Measurements from ENCODE around the gene CLPTM1L.

The CLPTM1L gene

DNA sequence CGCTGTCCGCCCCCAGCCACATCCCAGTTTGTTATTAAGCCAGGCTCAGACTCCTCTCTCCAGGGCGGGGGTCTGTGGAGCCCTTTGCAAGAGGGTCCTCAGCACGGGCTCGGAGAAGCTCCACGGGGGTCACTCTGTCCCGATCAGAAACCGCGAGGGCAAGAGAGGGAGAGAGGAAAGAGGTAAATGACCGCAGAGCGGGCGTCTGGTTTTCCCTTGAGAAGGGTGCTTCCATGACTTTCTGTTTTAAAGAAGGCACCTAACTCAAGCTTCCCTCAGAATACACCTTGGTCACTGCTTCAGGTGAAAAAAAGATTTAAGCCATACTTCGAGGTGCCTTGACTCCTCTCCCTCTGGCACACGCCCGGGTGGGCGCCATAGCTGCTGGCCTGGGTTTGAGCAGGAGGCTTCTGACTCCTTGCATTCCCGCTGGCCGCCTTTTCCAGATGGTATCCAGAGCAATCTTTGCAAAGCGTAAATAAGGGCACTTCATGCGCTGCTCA lies 44.3 kb downstream of the CLPTM1L start:
- no peaks in the 10 kb centered on the region for H3K36me3 ChIP-seq (ENCODE audit: control insufficient read depth in 2 of 2, insufficient read depth in 1 of 2, low read length in 2 of 2)
- no peaks in the 10 kb centered on the region; the same call in 1 of the 2 replicates for H3K9me3 ChIP-seq (ENCODE audit: control insufficient read depth, insufficient read depth, low read depth, low read length)
- H3K4me3 ChIP-seq (ENCODE audit: low read depth, low read length) = no peak overlapping the region
- TF ChIP-seq MZF1 (tag by site-specific recombination; IDR thresholded peaks at IDR 0.05; ENCODE audit: borderline replicate concordance) = no peak
- TF ChIP-seq ZNF621 (tag by site-specific recombination; IDR thresholded peaks at IDR 0.05) = no peak
- no peak for TF ChIP-seq ZNF391 (tag by site-specific recombination; IDR thresholded peaks at IDR 0.05; ENCODE audit: borderline replicate concordance, low read depth)
- TF ChIP-seq, protein P1, sequence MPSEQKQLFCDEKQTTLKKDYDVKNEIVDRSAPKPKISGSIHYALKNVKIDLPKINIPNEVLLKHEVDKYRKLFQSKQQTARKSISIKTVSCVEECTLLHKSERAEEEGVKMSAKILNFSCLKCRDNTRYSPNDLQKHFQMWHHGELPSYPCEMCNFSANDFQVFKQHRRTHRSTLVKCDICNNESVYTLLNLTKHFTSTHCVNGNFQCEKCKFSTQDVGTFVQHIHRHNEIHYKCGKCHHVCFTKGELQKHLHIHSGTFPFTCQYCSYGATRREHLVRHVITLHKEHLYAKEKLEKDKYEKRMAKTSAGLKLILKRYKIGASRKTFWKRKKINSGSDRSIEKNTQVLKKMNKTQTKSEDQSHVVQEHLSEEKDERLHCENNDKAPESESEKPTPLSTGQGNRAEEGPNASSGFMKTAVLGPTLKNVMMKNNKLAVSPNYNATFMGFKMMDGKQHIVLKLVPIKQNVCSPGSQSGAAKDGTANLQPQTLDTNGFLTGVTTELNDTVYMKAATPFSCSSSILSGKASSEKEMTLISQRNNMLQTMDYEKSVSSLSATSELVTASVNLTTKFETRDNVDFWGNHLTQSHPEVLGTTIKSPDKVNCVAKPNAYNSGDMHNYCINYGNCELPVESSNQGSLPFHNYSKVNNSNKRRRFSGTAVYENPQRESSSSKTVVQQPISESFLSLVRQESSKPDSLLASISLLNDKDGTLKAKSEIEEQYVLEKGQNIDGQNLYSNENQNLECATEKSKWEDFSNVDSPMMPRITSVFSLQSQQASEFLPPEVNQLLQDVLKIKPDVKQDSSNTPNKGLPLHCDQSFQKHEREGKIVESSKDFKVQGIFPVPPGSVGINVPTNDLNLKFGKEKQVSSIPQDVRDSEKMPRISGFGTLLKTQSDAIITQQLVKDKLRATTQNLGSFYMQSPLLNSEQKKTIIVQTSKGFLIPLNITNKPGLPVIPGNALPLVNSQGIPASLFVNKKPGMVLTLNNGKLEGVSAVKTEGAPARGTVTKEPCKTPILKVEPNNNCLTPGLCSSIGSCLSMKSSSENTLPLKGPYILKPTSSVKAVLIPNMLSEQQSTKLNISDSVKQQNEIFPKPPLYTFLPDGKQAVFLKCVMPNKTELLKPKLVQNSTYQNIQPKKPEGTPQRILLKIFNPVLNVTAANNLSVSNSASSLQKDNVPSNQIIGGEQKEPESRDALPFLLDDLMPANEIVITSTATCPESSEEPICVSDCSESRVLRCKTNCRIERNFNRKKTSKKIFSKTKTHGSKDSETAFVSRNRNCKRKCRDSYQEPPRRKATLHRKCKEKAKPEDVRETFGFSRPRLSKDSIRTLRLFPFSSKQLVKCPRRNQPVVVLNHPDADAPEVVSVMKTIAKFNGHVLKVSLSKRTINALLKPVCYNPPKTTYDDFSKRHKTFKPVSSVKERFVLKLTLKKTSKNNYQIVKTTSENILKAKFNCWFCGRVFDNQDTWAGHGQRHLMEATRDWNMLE (tag by site-specific recombination; conservative IDR thresholded peaks at IDR 0.05; ENCODE audit: low read depth) = no peak
- no peak for TF ChIP-seq ZNF221 (tag by site-specific recombination; IDR thresholded peaks at IDR 0.05; ENCODE audit: borderline replicate concordance)
- no peak for TF ChIP-seq ZNF701 (tag by site-specific recombination; IDR thresholded peaks at IDR 0.05)
- CTCF ChIA-PET = no interaction called here
- POLR2A ChIA-PET = no interaction called here
- no peak overlapping the region for H3K27ac ChIP-seq (ENCODE audit: extremely low read depth, low read depth, low read length)
- H3K4me1 ChIP-seq (ENCODE audit: control insufficient read depth, insufficient read depth, low read length) = no peaks in the 10 kb centered on the region

DNA sequence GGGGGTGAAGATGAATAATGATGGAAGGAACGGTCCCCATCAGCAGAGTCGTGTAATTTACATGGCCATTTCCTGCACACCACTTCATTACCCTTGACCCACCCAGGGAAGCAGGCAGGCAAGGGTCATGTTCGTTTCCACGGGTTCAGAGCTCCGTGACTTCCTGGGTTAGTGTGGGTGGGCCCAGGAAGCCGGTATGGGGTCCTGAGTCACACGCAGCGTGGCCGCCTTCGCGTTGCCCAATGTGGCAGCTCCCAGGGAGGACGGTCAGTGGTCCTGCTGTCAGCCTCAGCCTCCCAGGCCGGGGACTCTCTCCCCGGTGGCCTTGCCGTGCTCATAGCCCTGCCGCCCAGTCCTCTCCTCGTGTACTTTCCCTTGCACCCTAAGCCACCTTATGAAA lies 44.9 kb downstream of the CLPTM1L start:
- Histone ChIP-seq H3K4me3 (ENCODE audit: low read depth, low read length) (no peak overlapping the region), H3K36me3 (ENCODE audit: control insufficient read depth in 2 of 2, insufficient read depth in 1 of 2, low read length in 2 of 2) (no peaks in the 10 kb centered on the region), H3K4me1 (ENCODE audit: control insufficient read depth, insufficient read depth, low read length) (no peaks in the 10 kb centered on the region), H3K27ac (ENCODE audit: extremely low read depth, low read depth, low read length) (no peak overlapping the region), H3K9me3 (ENCODE audit: control insufficient read depth, insufficient read depth, low read depth, low read length) (no peaks in the 10 kb centered on the region; the same call in 1 of the 2 replicates)
- POLR2A ChIA-PET = no interaction called here
- TF ChIP-seq ZSCAN23 (tag by site-specific recombination; IDR thresholded peaks at IDR 0.05) (no peak), ZNF658 (tag by site-specific recombination; IDR thresholded peaks at IDR 0.05) (no peak), ZNF112 (tag by site-specific recombination; IDR thresholded peaks at IDR 0.05) (no peak), WT1 (tag by site-specific recombination; IDR thresholded peaks at IDR 0.05) (no peak), ZNF292 (tag by site-specific recombination; IDR thresholded peaks at IDR 0.05; ENCODE audit: borderline replicate concordance, low read depth) (no peak), ZFP3 (tag by site-specific recombination; IDR thresholded peaks at IDR 0.05; ENCODE audit: low read depth) (no peak), ZNF23 (tag by site-specific recombination; IDR thresholded peaks at IDR 0.05; ENCODE audit: borderline replicate concordance) (no peak), GLIS2 (tag by site-specific recombination; IDR thresholded peaks at IDR 0.05) (no peak), ZNF768 (tag by site-specific recombination; IDR thresholded peaks at IDR 0.05) (no peak)
- TF ChIP-seq, protein P2, sequence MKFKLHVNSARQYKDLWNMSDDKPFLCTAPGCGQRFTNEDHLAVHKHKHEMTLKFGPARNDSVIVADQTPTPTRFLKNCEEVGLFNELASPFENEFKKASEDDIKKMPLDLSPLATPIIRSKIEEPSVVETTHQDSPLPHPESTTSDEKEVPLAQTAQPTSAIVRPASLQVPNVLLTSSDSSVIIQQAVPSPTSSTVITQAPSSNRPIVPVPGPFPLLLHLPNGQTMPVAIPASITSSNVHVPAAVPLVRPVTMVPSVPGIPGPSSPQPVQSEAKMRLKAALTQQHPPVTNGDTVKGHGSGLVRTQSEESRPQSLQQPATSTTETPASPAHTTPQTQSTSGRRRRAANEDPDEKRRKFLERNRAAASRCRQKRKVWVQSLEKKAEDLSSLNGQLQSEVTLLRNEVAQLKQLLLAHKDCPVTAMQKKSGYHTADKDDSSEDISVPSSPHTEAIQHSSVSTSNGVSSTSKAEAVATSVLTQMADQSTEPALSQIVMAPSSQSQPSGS (tag by site-specific recombination; IDR thresholded peaks at IDR 0.05; ENCODE audit: low read depth) = no peak
- TF ChIP-seq, protein P3, sequence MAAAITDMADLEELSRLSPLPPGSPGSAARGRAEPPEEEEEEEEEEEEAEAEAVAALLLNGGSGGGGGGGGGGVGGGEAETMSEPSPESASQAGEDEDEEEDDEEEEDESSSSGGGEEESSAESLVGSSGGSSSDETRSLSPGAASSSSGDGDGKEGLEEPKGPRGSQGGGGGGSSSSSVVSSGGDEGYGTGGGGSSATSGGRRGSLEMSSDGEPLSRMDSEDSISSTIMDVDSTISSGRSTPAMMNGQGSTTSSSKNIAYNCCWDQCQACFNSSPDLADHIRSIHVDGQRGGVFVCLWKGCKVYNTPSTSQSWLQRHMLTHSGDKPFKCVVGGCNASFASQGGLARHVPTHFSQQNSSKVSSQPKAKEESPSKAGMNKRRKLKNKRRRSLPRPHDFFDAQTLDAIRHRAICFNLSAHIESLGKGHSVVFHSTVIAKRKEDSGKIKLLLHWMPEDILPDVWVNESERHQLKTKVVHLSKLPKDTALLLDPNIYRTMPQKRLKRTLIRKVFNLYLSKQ (tag by site-specific recombination; IDR thresholded peaks at IDR 0.05; ENCODE audit: borderline replicate concordance) = no peak
- TF ChIP-seq, protein P4, sequence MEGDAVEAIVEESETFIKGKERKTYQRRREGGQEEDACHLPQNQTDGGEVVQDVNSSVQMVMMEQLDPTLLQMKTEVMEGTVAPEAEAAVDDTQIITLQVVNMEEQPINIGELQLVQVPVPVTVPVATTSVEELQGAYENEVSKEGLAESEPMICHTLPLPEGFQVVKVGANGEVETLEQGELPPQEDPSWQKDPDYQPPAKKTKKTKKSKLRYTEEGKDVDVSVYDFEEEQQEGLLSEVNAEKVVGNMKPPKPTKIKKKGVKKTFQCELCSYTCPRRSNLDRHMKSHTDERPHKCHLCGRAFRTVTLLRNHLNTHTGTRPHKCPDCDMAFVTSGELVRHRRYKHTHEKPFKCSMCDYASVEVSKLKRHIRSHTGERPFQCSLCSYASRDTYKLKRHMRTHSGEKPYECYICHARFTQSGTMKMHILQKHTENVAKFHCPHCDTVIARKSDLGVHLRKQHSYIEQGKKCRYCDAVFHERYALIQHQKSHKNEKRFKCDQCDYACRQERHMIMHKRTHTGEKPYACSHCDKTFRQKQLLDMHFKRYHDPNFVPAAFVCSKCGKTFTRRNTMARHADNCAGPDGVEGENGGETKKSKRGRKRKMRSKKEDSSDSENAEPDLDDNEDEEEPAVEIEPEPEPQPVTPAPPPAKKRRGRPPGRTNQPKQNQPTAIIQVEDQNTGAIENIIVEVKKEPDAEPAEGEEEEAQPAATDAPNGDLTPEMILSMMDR (tag by site-specific recombination; IDR thresholded peaks at IDR 0.05) = no peak
- CTCF ChIA-PET = interaction anchor here (0.5 to 0.8 kb wide), 2 partner anchors 173 to 180 kb away, joined by 3 read pairs; no protein-coding TSS in a partner anchor

Measured in HEK293 (cell line).